Vagina (tissue), 2 donors: ENCODE data around the gene SNHG17.

Source experiments
- POLR2AphosphoS5 ChIP-seq, 2 donors: sonication (generic); formaldehyde crosslinking; IDR thresholded peaks; one replicate each; pipeline ENCODE4 v1.9.0; 2017; ENCODE audit warnings: antibody characterized with exemption in 2 of 2, mild to moderate bottlenecking in 2 of 2, low read depth in 1 of 2; ENCODE audit not compliant: insufficient read depth in 1 of 2
- TF ChIP-seq, protein P1 (sequence below), 3 experiments: fragments of 450-650 bp in 2 of 3; fragments of 200-600 bp in 1 of 3; sonication (generic) in 1 of 3; IDR thresholded peaks; one replicate each; pipeline ENCODE4 v1.5.1; 2017 to 2019; ENCODE audit warnings: antibody characterized with exemption in 3 of 3, mild to moderate bottlenecking in 2 of 3, moderate library complexity in 2 of 3

- TF ChIP-seq POLR2AphosphoS5 (IDR thresholded peaks at IDR 0.05; ENCODE audit: insufficient read depth in 1 of 2, low read depth in 1 of 2): no peak
- TF ChIP-seq, protein P1, sequence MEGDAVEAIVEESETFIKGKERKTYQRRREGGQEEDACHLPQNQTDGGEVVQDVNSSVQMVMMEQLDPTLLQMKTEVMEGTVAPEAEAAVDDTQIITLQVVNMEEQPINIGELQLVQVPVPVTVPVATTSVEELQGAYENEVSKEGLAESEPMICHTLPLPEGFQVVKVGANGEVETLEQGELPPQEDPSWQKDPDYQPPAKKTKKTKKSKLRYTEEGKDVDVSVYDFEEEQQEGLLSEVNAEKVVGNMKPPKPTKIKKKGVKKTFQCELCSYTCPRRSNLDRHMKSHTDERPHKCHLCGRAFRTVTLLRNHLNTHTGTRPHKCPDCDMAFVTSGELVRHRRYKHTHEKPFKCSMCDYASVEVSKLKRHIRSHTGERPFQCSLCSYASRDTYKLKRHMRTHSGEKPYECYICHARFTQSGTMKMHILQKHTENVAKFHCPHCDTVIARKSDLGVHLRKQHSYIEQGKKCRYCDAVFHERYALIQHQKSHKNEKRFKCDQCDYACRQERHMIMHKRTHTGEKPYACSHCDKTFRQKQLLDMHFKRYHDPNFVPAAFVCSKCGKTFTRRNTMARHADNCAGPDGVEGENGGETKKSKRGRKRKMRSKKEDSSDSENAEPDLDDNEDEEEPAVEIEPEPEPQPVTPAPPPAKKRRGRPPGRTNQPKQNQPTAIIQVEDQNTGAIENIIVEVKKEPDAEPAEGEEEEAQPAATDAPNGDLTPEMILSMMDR (IDR thresholded peaks at IDR 0.05): no peak
Measured at GRCh38 chr20:38423541-38423940, 11.6 kb downstream of the SNHG17 start.
